GM10248 (cell line): ENCODE measurements around the gene PLA2G2D.

Experiments used
- CTCF ChIA-PET: fragments of 300-600 bp; sonication (Branson Sonifier 250); formaldehyde crosslinking; extraction: SDS; loops from one replicate; lab custom pipeline; 2021; ENCODE audit warnings: antibody characterized with exemption; lab: Yijun Ruan, JAX
- POLR2A ChIA-PET: fragments of 350-650 bp; sonication (Branson Sonifier 250); formaldehyde crosslinking; extraction: SDS; loops from one replicate; lab custom pipeline; 2020; ENCODE audit warnings: antibody characterized with exemption; lab: Yijun Ruan, JAX
- DNase-seq: peaks from one replicate; pipeline ENCODE4 v3.0.0; 2012; ENCODE audit errors: extremely low spot score
- TF ChIP-seq, protein P1 (sequence below): IDR thresholded peaks from 2 replicates; pipeline ENCODE4 v1.5.1; 2012; ENCODE audit warnings: mild to moderate bottlenecking, low read depth; ENCODE audit errors: extremely low read depth, missing control alignments, control extremely low read depth

Gene PLA2G2D

GRCh38 chr1:20087668-20088067 is 31.7 kb downstream of the PLA2G2D start:
- no peak for DNase-seq
- ChIA-PET POLR2A (no interaction called here), CTCF (no interaction called here)
- TF ChIP-seq, protein P1, sequence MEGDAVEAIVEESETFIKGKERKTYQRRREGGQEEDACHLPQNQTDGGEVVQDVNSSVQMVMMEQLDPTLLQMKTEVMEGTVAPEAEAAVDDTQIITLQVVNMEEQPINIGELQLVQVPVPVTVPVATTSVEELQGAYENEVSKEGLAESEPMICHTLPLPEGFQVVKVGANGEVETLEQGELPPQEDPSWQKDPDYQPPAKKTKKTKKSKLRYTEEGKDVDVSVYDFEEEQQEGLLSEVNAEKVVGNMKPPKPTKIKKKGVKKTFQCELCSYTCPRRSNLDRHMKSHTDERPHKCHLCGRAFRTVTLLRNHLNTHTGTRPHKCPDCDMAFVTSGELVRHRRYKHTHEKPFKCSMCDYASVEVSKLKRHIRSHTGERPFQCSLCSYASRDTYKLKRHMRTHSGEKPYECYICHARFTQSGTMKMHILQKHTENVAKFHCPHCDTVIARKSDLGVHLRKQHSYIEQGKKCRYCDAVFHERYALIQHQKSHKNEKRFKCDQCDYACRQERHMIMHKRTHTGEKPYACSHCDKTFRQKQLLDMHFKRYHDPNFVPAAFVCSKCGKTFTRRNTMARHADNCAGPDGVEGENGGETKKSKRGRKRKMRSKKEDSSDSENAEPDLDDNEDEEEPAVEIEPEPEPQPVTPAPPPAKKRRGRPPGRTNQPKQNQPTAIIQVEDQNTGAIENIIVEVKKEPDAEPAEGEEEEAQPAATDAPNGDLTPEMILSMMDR: no peak

- ChIA-PET CTCF (interaction anchor here (1.0 kb wide), 1 partner anchor 9 kb away, joined by 4 read pairs; no protein-coding TSS in a partner anchor), POLR2A (no interaction called here)
- no peak for DNase-seq
- TF ChIP-seq, protein P1: no peak
Observed at GRCh38 chr1:20086800-20087199, 32.5 kb downstream of the PLA2G2D start.

DNA sequence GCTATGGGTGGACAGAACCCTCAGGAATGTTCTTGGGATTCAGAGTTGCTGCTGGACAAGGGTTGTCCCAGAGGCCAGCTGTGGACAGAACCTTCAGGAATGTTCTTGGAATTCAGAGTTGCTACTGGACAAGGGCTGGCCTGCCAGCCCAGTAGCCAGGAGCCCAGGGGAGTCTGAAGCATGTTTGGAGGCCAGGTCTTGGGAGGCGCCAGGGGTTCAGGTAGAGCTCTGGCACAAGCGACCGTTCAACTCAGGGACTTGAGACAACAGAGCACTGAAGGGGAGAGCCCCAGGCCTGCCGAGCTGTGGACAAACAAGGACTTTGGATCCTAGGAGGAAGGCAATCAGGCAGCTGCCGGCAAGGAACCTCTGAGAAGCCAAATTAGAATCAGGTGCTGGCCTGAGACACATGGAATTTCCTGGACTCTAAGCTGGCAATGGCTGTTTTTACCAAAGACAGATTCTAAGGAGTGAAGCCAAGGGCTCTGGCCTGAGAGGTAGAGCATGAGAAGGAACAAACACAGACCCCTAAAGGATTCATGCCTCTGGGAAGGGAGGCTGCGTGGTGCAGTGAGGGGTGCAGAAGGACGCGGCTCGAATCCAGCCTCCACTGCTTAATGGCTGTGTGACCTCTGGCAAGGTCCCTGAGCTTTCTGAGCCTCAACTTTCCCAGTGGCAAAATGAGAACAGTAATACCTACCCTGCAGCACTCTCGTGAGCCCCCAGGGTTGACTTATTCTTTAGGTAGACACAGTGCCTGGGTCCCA is 36.0 kb downstream of the PLA2G2D start:
- TF ChIP-seq, protein P1: no peak
- CTCF ChIA-PET: interaction anchor here (1.1 to 3.1 kb wide), 3 partner anchors 8 to 12 kb away, joined by 3 to 13 read pairs (median 4); no protein-coding TSS in a partner anchor
- DNase-seq: no peak
- POLR2A ChIA-PET: no interaction called here

- ChIA-PET POLR2A (no interaction called here), CTCF (interaction anchor here (1.1 to 3.1 kb wide), 2 partner anchors 9 to 13 kb away, joined by 3 to 13 read pairs; no protein-coding TSS in a partner anchor)
- TF ChIP-seq, protein P1: no peak
- no peak for DNase-seq
Observed at GRCh38 chr1:20082772-20083171, 36.6 kb downstream of the PLA2G2D start.

GRCh38 chr1:20081353-20081810 is 38.0 kb downstream of the PLA2G2D start:
- no peak for DNase-seq
- TF ChIP-seq, protein P1: no peak
- ChIA-PET CTCF (interaction anchor here (0.8 to 3.1 kb wide), 3 partner anchors 10 to 22 kb away, joined by 3 to 13 read pairs (median 4); no protein-coding TSS in a partner anchor), POLR2A (interaction anchor here (0.8 kb wide), 1 partner anchor 18 kb away, joined by 3 read pairs; no protein-coding TSS in a partner anchor)

- ChIA-PET POLR2A (interaction anchor here (0.8 kb wide), 1 partner anchor 19 kb away, joined by 3 read pairs; no protein-coding TSS in a partner anchor), CTCF (interaction anchor here (0.8 to 3.1 kb wide), 5 partner anchors 11 to 71 kb away, joined by 3 to 13 read pairs (median 5); no protein-coding TSS in a partner anchor)
- TF ChIP-seq, protein P1: no peak
- peak; percentile 55 for DNase-seq
Observed at GRCh38 chr1:20080441-20081352, 38.6 kb downstream of the PLA2G2D start.
